SW480 (cell line): Measurements from ENCODE around the gene TTYH1.
"Not testable (repeated sequence)": the region's sequence is repeated elsewhere in the genome, so short reads cannot be mapped to it uniquely, and the experiment has no call there.

Experiments used
- DNase-seq: peaks from one replicate; pipeline ENCODE4 v3.0.0-alpha.2; 2016; ENCODE audit warnings: low spot score

The TTYH1 gene

GRCh38 chr19:54415208-54415900 is at the start of gene TTYH1:
Gene TTYH1 (plus strand): TSS chr19:54415464. CDS start chr19:54415553, 89 bp downstream.
- no peak for DNase-seq

GRCh38 chr19:54365798-54366197 is 49.5 kb upstream of the TTYH1 start:
- DNase-seq = not testable (repeated sequence)

- no peak for DNase-seq
Observed at GRCh38 chr19:54366811-54367210, 48.5 kb upstream of the TTYH1 start.

GRCh38 chr19:54369082-54369687 is 46.1 kb upstream of the TTYH1 start:
- peak; percentile 74 for DNase-seq

GRCh38 chr19:54369688-54370433 is 45.4 kb upstream of the TTYH1 start:
- DNase-seq = not testable (repeated sequence)

- peak; percentile 37 for DNase-seq
Observed at GRCh38 chr19:54370434-54370796, 44.8 kb upstream of the TTYH1 start.

- not testable (repeated sequence) for DNase-seq
Observed at GRCh38 chr19:54371453-54371852, 43.8 kb upstream of the TTYH1 start.

- no peak for DNase-seq
Observed at GRCh38 chr19:54373781-54374631, 41.3 kb upstream of the TTYH1 start.

GRCh38 chr19:54375181-54375938 is 39.9 kb upstream of the TTYH1 start:
- not testable (repeated sequence) for DNase-seq

GRCh38 chr19:54376610-54377285 is 38.5 kb upstream of the TTYH1 start:
- DNase-seq = no peak

GRCh38 chr19:54379187-54379678 is 36.0 kb upstream of the TTYH1 start:
- DNase-seq = no peak

GRCh38 chr19:54380897-54381296 is 34.4 kb upstream of the TTYH1 start:
- no peak for DNase-seq

GRCh38 chr19:54382041-54382440 is 33.2 kb upstream of the TTYH1 start:
- not testable (repeated sequence) for DNase-seq

GRCh38 chr19:54383330-54383729 is 31.9 kb upstream of the TTYH1 start:
- no peak for DNase-seq

- peak; percentile 38 for DNase-seq
Observed at GRCh38 chr19:54387991-54388801, 27.1 kb upstream of the TTYH1 start.

GRCh38 chr19:54388802-54389139 is 26.5 kb upstream of the TTYH1 start:
- no peak for DNase-seq

- DNase-seq = no peak
Observed at GRCh38 chr19:54389553-54389952, 25.7 kb upstream of the TTYH1 start.

- DNase-seq = peak; percentile 78
Observed at GRCh38 chr19:54390942-54391577, 24.2 kb upstream of the TTYH1 start.

GRCh38 chr19:54391589-54392061 is 23.6 kb upstream of the TTYH1 start:
- peak; percentile 58 for DNase-seq
